ENCODE measurements around the gene ZNF318.

DNA sequence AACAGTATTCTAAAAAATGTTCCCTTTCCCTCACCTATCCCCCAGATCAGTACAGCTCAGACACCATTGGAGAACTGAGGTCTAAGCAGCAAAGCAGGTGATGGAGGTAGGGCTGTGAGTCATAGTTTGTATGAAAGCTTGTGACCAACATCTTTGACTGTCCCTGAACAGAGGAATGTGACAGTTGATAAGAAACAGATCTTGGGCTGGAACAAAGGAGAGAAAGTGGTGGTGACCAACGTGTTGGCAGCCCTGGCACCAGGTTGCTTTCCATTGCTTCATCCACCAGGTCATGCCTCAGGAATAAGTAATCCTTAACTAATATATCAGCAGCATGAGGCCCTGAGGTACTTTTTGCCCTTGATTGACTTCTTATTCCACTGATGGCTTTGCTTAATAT is 40.9 kb downstream of the ZNF318 start:
- TF ChIP-seq, protein P1, sequence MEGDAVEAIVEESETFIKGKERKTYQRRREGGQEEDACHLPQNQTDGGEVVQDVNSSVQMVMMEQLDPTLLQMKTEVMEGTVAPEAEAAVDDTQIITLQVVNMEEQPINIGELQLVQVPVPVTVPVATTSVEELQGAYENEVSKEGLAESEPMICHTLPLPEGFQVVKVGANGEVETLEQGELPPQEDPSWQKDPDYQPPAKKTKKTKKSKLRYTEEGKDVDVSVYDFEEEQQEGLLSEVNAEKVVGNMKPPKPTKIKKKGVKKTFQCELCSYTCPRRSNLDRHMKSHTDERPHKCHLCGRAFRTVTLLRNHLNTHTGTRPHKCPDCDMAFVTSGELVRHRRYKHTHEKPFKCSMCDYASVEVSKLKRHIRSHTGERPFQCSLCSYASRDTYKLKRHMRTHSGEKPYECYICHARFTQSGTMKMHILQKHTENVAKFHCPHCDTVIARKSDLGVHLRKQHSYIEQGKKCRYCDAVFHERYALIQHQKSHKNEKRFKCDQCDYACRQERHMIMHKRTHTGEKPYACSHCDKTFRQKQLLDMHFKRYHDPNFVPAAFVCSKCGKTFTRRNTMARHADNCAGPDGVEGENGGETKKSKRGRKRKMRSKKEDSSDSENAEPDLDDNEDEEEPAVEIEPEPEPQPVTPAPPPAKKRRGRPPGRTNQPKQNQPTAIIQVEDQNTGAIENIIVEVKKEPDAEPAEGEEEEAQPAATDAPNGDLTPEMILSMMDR (conservative IDR thresholded peaks at IDR 0.05), result no peak
- TF ChIP-seq EZH2 (IDR thresholded peaks at IDR 0.05; ENCODE audit: low read depth), result no peak

Measured in PC-9 (cell line).